Endothelial cell (in vitro differentiated cells): Measurements from ENCODE around the gene DNAH6. TPM values are rescaled to one million over a fixed set of nuclear protein-coding genes. Genes with fewer than 3 reads are reported as not detected.

Experiments used
- DNase-seq: peaks from one replicate; pipeline ENCODE4 v3.0.0; 2021; ENCODE audit warnings: low spot score
- H3K27ac Mint-ChIP-seq: one replicate; pipeline ENCODE4 v1.8.0; 2021; ENCODE audit warnings: mixed read lengths, inconsistent platforms; ENCODE audit not compliant: unreplicated experiment
- H3K27me3 Mint-ChIP-seq: one replicate; pipeline ENCODE4 v1.8.0; 2021; ENCODE audit warnings: mild to moderate bottlenecking, moderate library complexity, mixed read lengths, inconsistent platforms; ENCODE audit not compliant: unreplicated experiment
- H3K36me3 Mint-ChIP-seq: one replicate; pipeline ENCODE4 v1.8.0; 2021; ENCODE audit warnings: mild to moderate bottlenecking, low read depth, mixed read lengths, inconsistent platforms; ENCODE audit not compliant: unreplicated experiment
- H3K4me1 Mint-ChIP-seq: one replicate; pipeline ENCODE4 v1.8.0; 2021; ENCODE audit warnings: mild to moderate bottlenecking, mixed read lengths, inconsistent platforms; ENCODE audit not compliant: unreplicated experiment
- H3K4me3 Mint-ChIP-seq: one replicate; pipeline ENCODE4 v1.8.0; 2021; ENCODE audit warnings: mild to moderate bottlenecking, mixed read lengths, inconsistent platforms; ENCODE audit not compliant: unreplicated experiment
- H3K9me3 Mint-ChIP-seq: one replicate; pipeline ENCODE4 v1.8.0; 2021; ENCODE audit warnings: mixed read lengths, inconsistent platforms; ENCODE audit not compliant: unreplicated experiment
- total RNA-seq: library from RNA; stranded (reverse); fragmentation: NEBNext Ultra II Directional; extraction: Animal tissue kit (Norgen Biotek cat#: 25700); gene quantifications from one replicate; pipeline ENCODE4 v1.2.1, GENCODE V29; 2021; ENCODE audit not compliant: unreplicated experiment
- TF ChIP-seq, protein P1 (sequence below): fragments of 200-600 bp; sonication (generic); IDR thresholded peaks from one replicate; pipeline ENCODE4 v1.5.0; 2021; ENCODE audit warnings: antibody characterized with exemption; ENCODE audit not compliant: unreplicated experiment

DNAH6 gene
- total RNA-seq, 1 donor from 2014 or later = 7.8 TPM

DNA sequence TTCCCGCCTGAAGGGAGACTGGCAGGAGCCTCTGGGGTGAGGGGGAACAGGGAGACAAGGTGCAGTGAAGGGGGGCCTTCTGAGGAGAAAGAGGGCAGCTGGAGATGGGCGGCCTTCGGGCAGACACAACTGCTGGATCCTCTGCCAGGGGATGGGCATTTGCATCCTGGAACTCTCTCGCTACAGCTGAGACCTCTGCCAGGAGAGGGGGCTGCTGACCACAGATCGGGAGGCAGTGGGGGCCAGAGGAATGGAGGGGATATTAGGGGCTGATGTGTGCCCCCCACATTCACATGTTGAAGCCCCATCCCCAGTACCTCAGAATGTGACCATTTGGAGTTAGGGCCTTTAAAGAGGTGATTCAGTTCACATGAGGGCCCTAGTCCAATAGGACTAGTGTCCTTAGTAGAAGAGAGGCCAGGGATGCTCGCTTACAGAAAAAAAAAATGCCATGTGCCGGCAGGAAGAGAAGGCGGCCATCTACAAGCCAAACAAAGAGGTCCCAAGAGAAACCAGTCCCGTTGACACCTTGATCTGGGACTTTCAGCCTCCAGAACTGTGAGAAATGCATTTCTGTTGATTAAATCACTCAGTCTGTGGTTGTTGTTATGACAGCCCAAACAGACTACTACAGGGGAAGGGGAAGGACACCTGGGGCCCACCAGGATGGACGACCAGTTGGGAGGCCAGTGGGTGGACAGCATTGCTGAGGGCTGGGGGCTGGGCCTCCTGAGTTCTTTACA, 314.6 kb downstream of the DNAH6 start:
- no peaks in the 10 kb centered on the region for H3K36me3 Mint-ChIP-seq
- no peaks in the 10 kb centered on the region for H3K27me3 Mint-ChIP-seq
- H3K27ac Mint-ChIP-seq = no peak overlapping the region
- no peaks in the 10 kb centered on the region for H3K4me1 Mint-ChIP-seq
- no peak overlapping the region for H3K4me3 Mint-ChIP-seq
- no peak for DNase-seq
- TF ChIP-seq, protein P1, sequence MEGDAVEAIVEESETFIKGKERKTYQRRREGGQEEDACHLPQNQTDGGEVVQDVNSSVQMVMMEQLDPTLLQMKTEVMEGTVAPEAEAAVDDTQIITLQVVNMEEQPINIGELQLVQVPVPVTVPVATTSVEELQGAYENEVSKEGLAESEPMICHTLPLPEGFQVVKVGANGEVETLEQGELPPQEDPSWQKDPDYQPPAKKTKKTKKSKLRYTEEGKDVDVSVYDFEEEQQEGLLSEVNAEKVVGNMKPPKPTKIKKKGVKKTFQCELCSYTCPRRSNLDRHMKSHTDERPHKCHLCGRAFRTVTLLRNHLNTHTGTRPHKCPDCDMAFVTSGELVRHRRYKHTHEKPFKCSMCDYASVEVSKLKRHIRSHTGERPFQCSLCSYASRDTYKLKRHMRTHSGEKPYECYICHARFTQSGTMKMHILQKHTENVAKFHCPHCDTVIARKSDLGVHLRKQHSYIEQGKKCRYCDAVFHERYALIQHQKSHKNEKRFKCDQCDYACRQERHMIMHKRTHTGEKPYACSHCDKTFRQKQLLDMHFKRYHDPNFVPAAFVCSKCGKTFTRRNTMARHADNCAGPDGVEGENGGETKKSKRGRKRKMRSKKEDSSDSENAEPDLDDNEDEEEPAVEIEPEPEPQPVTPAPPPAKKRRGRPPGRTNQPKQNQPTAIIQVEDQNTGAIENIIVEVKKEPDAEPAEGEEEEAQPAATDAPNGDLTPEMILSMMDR = no peak
- no peaks in the 10 kb centered on the region for H3K9me3 Mint-ChIP-seq

DNA sequence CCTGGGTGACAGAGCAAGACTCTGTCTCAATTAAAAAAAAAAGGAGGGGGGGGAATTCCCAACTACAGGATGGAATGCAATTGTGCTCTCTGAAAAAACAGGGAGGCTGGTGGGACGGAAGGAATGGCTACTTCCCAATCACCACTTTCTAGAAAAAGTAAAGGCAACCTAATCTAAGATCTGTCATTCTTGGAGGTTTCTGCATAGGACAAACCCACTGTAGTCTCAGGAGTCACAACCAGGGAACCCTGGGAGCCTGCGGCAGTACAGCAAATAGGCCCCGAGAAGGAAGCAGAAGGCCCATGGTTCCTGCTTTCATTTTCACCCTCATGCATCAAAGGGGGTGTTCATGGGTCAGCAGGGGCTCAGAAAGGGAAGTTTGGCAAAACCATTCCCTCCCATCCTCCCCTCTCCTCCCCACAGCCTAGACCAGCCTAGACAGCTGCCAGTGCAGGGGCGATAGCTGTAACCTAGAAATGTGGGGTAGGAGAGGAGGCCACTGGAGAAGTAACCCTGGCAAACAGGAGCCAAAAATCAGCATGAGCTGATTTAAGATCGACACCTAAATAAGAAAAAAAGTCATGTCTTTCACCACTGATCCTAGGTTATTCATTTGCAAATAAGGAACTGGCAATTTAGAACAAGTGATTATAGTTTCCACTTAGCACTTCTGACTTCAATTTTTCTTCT, 316.6 kb downstream of the DNAH6 start:
- H3K36me3 Mint-ChIP-seq = peaks cover 7% of the 10 kb centered on the region
- DNase-seq = no peak
- no peaks in the 10 kb centered on the region for H3K9me3 Mint-ChIP-seq
- H3K27me3 Mint-ChIP-seq = no peaks in the 10 kb centered on the region
- H3K4me1 Mint-ChIP-seq = no peaks in the 10 kb centered on the region
- TF ChIP-seq, protein P1 = no peak
- no peak overlapping the region for H3K4me3 Mint-ChIP-seq
- no peak overlapping the region for H3K27ac Mint-ChIP-seq

DNA sequence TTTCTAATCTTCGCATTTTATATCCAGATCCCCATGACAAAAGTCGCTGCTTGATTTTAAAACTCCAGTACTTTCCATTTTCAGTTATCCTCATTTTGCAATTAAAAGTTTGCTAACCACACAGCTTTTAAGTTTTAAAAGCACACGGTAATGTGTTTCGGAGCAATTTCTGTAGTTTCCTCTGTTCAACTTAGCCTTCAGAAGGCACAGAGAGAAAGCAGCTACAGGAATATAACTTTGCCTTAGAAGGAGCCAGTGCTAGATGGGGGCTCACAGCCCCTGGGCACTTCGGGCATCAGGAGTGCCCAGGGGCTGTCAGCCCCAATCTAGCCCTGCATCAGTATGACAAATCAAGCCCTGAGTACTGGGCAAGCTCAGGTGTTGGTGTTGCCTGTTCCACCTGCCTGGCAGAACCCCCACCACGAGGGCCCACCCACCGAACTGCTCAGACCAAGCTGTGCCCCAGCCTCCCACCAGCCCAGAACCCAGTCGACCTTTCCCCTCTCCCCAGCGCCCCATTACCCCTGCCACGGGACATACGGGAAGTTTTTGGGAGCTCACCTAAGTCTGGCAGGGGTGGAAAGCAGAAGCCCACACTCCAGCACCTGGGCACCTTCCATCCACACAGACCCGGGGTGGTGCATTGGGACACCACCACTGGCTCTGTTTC, 317.3 kb downstream of the DNAH6 start:
- TF ChIP-seq, protein P1 = no peak
- DNase-seq = no peak
- Mint-ChIP-seq H3K4me1 (no peaks in the 10 kb centered on the region), H3K9me3 (no peaks in the 10 kb centered on the region), H3K36me3 (peaks cover 7% of the 10 kb centered on the region), H3K27me3 (no peaks in the 10 kb centered on the region), H3K4me3 (no peak overlapping the region), H3K27ac (no peak overlapping the region)

DNA sequence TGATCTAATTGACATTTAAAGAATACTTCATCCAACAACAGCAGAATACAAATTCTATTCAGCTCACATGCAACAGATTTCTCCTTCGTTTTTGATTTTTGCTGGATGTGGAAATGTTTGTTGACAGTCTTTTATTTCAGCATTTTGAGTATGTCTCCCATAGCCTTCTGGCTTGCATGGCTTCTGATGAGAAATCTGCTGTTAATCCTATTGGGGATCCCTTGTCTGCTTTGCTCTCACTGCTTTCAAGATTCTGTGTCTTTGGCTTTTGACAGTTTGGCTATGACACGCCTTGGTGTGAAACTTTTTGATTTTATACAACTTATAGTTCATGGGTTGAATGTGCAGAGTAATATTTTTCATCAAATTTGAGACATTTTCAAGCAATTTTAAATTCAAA, 319.9 kb downstream of the DNAH6 start:
- DNase-seq = no peak
- peaks cover 7% of the 10 kb centered on the region for H3K36me3 Mint-ChIP-seq
- TF ChIP-seq, protein P1 = no peak
- peaks cover 1% of the 10 kb centered on the region for H3K27me3 Mint-ChIP-seq
- no peak overlapping the region for H3K4me3 Mint-ChIP-seq
- H3K4me1 Mint-ChIP-seq = no peaks in the 10 kb centered on the region
- H3K9me3 Mint-ChIP-seq = no peaks in the 10 kb centered on the region
- no peak overlapping the region for H3K27ac Mint-ChIP-seq
